Stimulated activated CD8-positive, alpha-beta memory T cell treated with anti-CD3 and anti-CD28 coated beads, Interleukin-15, amount 100 ng/mL, for 1 hour (primary cell): ENCODE results near the gene RAB8A.
"Not testable (repeated sequence)": the region's sequence is repeated elsewhere in the genome, so short reads cannot be mapped to it uniquely, and the experiment has no call there.

Experiments used
- DNase-seq: peaks from one replicate; pipeline ENCODE4 v3.0.0-alpha.2; 2020; ENCODE audit warnings: low read depth

Gene RAB8A

DNA sequence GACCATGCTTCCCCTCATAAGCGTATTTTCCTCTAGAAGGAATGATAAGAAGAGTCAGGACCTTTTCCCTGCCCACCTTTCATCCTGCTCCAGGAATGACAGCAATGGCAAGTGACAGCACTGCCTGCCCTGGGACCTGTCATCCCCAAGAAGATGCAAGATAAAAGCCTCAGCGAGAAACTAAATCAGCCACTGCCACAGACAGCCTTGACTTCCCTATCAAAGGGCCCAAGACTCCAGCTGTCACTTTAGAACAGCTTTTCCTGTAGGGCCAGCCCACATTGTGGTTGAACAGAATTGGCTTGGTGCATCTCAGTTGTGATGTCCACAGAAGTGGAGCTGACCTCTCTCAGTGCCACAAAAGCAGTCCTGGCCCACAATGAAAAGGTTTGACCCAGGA lies 1.1 kb downstream of the RAB8A start:
- DNase-seq: no peak

- DNase-seq: no peak
Measured at GRCh38 chr19:16113727-16114126, 2.0 kb downstream of the RAB8A start.

- no peak for DNase-seq
Measured at GRCh38 chr19:16115301-16116039, 3.8 kb downstream of the RAB8A start.

DNA sequence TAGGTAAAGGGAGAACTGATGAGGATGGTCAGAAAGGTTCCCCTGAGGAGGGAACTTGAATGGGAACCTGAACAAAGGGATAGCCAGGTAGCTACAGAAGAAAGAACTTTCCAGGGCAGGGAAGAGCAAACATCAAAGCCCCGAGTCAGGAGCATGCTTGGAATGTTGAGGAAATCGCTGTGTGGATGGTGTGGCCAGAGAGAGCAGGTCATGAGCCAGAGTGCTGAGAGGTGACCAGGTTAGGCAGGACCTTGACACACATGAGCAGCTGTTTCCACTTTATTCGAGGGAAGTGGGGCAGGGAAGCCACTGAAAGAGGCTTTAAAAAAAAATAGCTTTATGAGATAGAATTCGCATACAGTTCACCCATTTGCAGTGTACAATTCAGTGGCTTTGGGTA lies 4.4 kb downstream of the RAB8A start:
- no peak for DNase-seq

- DNase-seq: no peak
Measured at GRCh38 chr19:16117594-16118033, 5.9 kb downstream of the RAB8A start.

GRCh38 chr19:16118489-16119033 lies 6.9 kb downstream of the RAB8A start:
- no peak for DNase-seq

- DNase-seq: not testable (repeated sequence)
Measured at GRCh38 chr19:16119075-16119857, 7.6 kb downstream of the RAB8A start.

GRCh38 chr19:16121141-16121540 lies 9.5 kb downstream of the RAB8A start:
- DNase-seq: no peak

DNA sequence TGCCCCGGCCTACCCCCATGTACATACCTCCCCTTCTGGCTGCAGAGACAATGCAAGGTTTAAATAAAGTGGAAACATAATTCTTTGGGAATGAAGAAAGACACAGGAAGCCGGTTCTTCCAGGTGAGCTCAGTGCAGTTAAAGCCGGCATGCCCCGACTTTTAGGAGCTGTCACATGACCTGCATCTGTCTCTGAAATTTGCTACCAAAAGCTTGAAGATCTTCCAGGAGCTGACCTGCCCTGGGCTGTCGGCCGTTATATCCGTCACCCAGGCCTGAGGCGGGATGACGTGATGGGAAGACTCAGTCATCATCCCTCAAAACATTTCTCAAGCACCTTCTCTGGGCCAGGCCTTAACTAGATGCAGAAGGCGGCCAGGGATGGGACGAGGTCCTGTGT lies 10.3 kb downstream of the RAB8A start:
- DNase-seq: no peak

GRCh38 chr19:16124953-16125352 lies 13.3 kb downstream of the RAB8A start:
- DNase-seq: no peak

- DNase-seq: no peak
Measured at GRCh38 chr19:16125737-16126495, 14.2 kb downstream of the RAB8A start.

DNA sequence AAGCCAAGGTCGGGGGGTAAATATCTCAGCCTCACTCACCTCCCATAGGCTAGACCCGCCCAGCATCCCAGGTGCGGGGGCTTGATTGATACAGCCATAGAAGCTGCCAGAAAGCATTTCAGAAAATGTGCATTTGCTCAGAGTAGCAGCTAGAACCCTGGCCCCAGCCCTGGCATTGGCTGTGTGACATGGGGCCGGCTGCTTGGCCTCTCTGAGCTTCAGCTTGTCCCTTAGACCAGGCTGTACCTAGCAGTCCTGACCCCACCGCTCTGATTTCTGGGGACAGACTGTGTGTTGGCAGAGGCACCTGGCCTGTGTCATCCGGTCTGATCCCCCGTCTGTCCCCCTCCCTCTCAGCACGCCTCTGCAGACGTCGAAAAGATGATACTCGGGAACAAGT lies 15.4 kb downstream of the RAB8A start:
- no peak for DNase-seq

- no peak for DNase-seq
Measured at GRCh38 chr19:16127776-16128371, 16.2 kb downstream of the RAB8A start.

GRCh38 chr19:16131648-16132047 lies 20.0 kb downstream of the RAB8A start:
- DNase-seq: no peak

DNA sequence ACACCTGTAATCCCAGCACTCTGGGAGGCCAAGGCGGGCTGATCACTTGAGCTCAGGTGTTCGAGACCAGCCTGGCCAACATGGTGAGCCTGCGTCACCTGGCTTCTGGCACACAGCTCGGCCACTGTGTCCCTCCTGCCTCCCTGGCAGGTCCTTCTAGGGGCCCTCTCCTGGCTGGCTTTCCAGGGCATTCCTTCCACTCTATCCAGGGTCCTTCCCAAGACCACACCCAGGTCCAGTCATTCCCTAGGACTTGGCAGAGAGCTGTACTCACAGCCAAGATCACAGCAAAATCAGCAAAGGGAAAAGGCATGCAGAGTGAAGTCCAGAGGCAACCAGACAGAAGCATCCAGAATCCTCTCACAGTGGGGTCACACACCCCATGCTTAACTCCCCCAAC lies 22.1 kb downstream of the RAB8A start:
- DNase-seq: no peak

DNA sequence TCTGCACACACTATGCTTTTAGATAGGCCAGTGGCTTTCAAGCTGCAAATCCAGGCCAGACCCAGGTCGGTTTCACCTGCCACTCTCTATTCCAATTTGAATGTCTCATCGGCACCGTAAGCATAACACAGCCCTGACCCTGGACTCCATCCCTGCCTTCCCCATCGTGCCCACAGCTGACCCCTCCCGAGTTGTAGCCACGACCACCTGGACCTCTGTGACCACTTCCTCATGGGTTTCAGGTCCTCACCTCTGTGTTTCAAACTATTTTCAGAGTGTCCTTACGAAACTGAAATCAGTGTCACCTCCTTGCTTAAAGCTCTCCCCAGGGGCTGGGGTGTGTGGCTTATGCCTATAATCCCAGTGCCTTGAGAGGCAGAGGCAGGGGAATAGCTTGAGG lies 22.8 kb downstream of the RAB8A start:
- no peak for DNase-seq

DNA sequence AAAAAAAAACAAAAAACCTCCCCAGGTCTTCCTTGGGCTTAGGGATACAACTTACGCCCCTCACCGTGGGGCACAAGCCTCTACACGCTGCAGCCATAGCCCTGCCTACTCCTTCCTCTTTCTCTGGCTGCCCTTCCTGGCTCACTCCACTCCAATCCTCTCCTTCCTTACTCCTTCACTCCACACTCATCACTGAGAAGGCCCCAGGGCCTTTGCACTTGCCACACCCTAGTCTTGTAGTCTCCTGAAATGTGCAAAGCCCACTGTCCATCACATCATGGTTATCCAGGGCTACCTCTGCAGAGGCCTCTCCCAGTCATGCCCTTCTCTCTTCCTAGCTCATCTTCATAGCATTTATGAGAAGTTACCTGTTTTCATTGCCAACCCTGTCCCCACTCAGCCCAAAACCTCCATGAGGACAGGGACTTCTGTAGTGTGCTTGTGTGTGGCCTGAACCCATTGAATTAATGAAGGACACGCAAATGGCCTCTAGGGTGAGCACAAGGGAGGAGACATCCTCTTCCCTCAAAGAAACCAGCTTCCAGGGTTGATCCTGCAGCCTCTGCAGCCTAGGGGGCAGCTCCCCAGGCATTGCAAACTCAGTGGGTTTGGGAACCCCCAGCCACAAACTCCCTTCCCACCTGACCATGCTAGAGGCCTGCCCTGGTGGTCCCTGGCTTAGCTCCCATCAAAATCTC lies 23.9 kb downstream of the RAB8A start:
- no peak for DNase-seq

DNA sequence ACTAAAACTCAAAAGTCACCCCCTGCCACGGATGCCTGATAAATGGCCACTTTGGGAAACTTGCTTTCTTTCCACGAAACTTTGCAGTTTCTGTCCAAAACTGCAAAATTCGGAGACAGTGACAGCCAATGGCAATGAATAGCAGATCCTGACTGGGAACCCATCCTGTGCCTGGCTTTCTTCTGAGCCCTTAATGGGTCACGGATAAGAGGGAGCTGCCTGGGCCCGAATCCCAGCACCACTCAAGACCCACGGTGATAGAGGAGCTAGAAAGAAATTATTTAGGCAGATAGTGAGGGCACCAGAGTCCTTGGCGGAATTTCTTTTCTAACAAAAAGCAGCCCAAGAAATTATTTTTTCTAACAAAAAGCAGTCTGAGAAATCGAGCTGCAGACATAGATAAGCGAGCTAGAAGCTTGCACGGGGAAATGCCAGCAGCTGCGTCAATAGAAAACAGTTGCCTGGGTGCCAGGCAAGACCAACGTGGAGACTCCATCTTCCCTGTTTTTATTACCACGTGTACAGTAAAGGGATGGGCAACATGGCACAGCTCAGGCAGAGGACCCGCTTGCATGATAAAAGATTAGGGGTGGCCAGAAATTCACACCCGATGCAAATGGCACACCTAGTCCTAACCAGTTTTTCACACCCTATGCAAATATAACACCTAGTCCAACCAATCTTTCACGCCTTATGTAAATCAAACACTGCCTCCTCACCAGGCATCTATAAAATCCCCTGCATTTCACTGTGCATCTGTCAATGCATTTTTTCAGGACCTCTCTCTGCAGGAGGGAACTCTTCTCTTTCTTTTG lies 24.7 kb downstream of the RAB8A start:
- no peak for DNase-seq

- no peak for DNase-seq
Measured at GRCh38 chr19:16139752-16140151, 28.1 kb downstream of the RAB8A start.

DNA sequence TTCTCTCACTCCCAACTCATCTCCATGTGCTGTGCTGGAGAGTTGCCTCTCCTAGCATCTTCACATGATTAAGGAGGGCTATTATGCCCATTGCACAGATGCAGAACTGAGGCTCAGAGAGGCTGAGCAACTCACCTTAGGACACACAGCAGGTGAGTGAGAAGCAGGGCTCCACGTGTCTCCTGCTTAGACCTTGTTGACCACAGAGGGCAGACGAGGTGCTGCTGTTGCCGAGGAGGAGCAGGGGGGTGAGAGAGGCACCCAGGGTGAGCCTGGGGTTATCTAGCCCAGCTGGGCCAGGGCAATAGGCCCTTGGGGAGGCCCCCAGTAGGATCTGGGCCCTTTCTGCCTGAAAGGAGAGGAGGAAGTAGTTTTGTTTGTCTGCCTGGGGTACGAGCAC lies 29.4 kb downstream of the RAB8A start:
- DNase-seq: no peak
